Activated CD4-positive, alpha-beta T cell treated with anti-CD3 and anti-CD28 coated beads, Interleukin-2, Interleukin-6, amounts not matched to agents 100 ng/mL and 50 ng/mL, durations not matched to agents 16 hours and 8 hours (primary cell): ENCODE results near the gene PLEKHA8.
"Not testable (repeated sequence)": the region's sequence is repeated elsewhere in the genome, so short reads cannot be mapped to it uniquely, and the experiment has no call there.

Source experiments
- DNase-seq: peaks from one replicate; pipeline ENCODE4 v3.0.0-alpha.2; 2020

The PLEKHA8 gene

GRCh38 chr7:30068117-30068516 is 39.9 kb downstream of the PLEKHA8 start:
- no peak for DNase-seq

- DNase-seq = no peak
These were observed 41.1 kb downstream of the PLEKHA8 start for GRCh38 chr7:30069096-30069867.

GRCh38 chr7:30070052-30070451 is 41.8 kb downstream of the PLEKHA8 start:
- no peak for DNase-seq

GRCh38 chr7:30072735-30073134 is 44.5 kb downstream of the PLEKHA8 start:
- no peak for DNase-seq

GRCh38 chr7:30074422-30075030 is 46.3 kb downstream of the PLEKHA8 start:
- peak; percentile 16 for DNase-seq

GRCh38 chr7:30076411-30076810 is 48.2 kb downstream of the PLEKHA8 start:
- DNase-seq = no peak

- DNase-seq = no peak
These were observed 50.1 kb downstream of the PLEKHA8 start for GRCh38 chr7:30078280-30078679.

GRCh38 chr7:30079880-30080279 is 51.7 kb downstream of the PLEKHA8 start:
- DNase-seq = no peak

- DNase-seq = no peak
These were observed 52.6 kb downstream of the PLEKHA8 start for GRCh38 chr7:30080818-30081217.

- no peak for DNase-seq
These were observed 54.5 kb downstream of the PLEKHA8 start for GRCh38 chr7:30082686-30083085.

- no peak for DNase-seq
These were observed 55.1 kb downstream of the PLEKHA8 start for GRCh38 chr7:30083334-30083733.

GRCh38 chr7:30084212-30084611 is 56.0 kb downstream of the PLEKHA8 start:
- DNase-seq = no peak

GRCh38 chr7:30086529-30086928 is 58.3 kb downstream of the PLEKHA8 start:
- no peak for DNase-seq

- no peak for DNase-seq
These were observed 59.2 kb downstream of the PLEKHA8 start for GRCh38 chr7:30087371-30087770.

- no peak for DNase-seq
These were observed 60.1 kb downstream of the PLEKHA8 start for GRCh38 chr7:30088362-30088761.

GRCh38 chr7:30090111-30090510 is 61.9 kb downstream of the PLEKHA8 start:
- DNase-seq = no peak

- no peak for DNase-seq
These were observed 63.3 kb downstream of the PLEKHA8 start for GRCh38 chr7:30091491-30091912.

- no peak for DNase-seq
These were observed 63.8 kb downstream of the PLEKHA8 start for GRCh38 chr7:30091987-30092386.

- no peak for DNase-seq
These were observed 65.3 kb downstream of the PLEKHA8 start for GRCh38 chr7:30093420-30093952.

- not testable (repeated sequence) for DNase-seq
These were observed 70.4 kb downstream of the PLEKHA8 start for GRCh38 chr7:30098599-30098998.

- DNase-seq = no peak
These were observed 74.1 kb downstream of the PLEKHA8 start for GRCh38 chr7:30102281-30102680.

GRCh38 chr7:30104157-30104556 is 75.9 kb downstream of the PLEKHA8 start:
- DNase-seq = no peak

- no peak for DNase-seq
These were observed 84.0 kb downstream of the PLEKHA8 start for GRCh38 chr7:30112103-30112713.

- DNase-seq = no peak
These were observed 84.9 kb downstream of the PLEKHA8 start for GRCh38 chr7:30113144-30113543.
